CD4-positive, alpha-beta T cell treated with Interleukin-4 for 1 hour (primary cell): ENCODE measurements around the gene CLEC3A.
"Not testable (repeated sequence)": the region's sequence is repeated elsewhere in the genome, so short reads cannot be mapped to it uniquely, and the experiment has no call there.

Experiments used
- DNase-seq, 2 donors: peaks; one replicate each; pipeline ENCODE4 v3.0.0-alpha.2; 2020 to 2022

The CLEC3A gene

DNA sequence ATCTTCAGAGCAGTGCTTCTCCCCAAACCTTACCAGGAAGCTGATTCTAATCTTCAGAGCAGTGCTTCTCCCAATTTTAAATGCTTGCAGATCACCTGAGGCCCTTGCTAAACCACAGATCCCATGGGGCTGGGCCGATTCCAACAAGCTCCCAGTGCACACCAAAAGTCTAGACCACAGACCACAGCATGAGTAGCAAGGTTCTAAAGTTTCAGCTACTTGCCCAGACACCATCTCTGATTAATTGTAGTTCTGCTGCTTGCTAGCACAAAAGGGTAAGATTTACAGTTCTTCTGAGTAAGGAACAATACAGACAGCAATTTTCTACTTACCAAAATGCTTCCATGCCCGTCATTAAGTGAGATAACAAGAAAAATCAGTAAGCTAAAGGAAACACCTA, 12.2 kb downstream of the CLEC3A start:
- no peak for DNase-seq

- DNase-seq: no peak
Observed at GRCh38 chr16:78035012-78035411, 12.7 kb downstream of the CLEC3A start.

- no peak for DNase-seq
Observed at GRCh38 chr16:78040396-78040795, 18.0 kb downstream of the CLEC3A start.

- DNase-seq: no peak
Observed at GRCh38 chr16:78045865-78046581, 23.7 kb downstream of the CLEC3A start.

DNA sequence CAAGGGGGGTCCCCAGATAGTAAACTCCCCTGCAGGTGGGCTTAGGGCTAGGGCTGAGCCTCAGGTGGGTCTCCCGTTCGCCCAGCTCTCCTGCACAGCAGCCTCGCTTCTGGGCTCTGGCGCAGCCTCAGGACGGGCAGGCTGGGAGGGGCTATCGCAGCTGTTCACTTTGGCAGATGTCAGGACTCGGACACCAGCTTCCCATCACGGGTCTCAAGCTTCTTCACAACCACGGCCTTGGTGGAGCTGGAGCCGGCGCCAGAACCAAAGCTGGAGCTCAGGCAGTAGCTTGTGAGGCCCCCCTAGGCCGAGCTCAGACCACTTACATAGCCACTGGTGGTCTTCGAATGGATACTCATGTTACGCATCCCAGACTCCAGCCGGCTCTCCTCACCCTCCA, 26.0 kb downstream of the CLEC3A start:
- DNase-seq: no peak

DNA sequence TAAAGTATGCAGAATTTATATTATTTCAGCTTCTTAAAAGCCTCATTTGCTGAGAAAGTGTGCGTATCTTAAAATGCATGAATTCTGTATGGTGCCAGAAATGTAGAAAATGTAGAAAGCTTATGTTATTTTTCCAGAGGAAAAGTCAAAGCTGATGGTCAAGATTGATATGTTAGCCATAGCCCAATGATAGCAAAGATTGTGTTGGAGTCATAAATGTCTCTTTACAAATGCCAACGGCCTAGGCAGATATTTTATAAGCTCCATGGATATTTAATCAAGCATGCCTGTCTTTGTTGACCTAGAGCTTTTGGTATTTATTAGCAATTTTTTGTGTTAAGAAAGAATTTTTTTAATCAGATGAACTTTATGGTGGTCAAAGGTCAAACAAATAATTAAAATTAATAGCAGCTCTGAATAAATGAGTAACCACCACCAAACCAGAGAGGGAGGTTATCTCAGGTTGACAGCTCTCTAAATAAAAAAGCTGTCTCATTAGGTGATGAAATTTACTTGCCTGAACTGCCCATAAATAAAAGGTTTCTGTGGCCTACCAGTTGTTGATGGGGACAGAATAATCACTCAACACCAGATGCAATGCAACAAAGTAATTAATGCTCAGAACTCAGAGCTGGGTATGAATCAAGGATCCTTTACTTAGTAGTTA, 28.5 kb downstream of the CLEC3A start:
- no peak for DNase-seq

GRCh38 chr16:78057803-78058564, 35.6 kb downstream of the CLEC3A start:
- no peak for DNase-seq

GRCh38 chr16:78059806-78060205, 37.5 kb downstream of the CLEC3A start:
- DNase-seq: not testable (repeated sequence)

DNA sequence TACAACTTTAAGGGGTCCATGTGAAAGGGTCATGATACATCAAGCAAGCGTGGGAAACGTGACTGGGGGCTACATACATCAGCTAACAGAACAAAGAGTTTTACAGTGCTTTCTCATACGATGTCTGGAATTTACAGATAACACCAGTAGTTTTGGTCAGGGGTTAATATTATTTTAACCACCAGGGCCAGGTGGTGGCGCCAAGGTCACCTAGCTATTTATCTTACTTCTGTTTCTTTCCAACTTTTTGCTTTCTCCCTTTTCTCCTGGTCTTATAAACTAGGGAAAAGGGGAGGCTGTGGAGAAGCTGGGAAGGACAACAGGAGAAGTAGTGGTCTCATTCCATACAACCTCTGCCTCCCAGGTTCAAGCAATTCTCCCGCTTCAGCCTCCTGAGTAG, 37.9 kb downstream of the CLEC3A start:
- no peak for DNase-seq

- no peak for DNase-seq
Observed at GRCh38 chr16:78060809-78061208, 38.5 kb downstream of the CLEC3A start.

DNA sequence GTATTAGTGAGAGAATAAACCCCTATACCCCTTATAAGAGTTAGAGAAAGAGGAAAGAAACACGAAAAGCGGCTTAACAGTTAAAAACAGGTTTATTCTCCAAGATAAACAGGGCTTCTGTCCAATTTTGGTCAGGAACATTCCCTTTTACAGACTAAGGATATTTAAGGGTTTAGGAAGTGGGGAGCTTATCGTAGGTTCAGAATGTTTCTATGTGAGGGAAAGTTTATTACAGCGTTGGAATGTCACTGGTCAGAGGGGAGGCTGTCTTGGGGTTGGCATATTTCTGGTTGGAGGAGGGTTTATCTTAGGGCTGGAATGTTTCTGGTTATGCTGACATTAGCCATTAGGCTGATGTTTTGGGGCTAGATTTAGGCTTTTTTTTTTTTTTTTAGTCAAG, 43.0 kb downstream of the CLEC3A start:
- no peak for DNase-seq

DNA sequence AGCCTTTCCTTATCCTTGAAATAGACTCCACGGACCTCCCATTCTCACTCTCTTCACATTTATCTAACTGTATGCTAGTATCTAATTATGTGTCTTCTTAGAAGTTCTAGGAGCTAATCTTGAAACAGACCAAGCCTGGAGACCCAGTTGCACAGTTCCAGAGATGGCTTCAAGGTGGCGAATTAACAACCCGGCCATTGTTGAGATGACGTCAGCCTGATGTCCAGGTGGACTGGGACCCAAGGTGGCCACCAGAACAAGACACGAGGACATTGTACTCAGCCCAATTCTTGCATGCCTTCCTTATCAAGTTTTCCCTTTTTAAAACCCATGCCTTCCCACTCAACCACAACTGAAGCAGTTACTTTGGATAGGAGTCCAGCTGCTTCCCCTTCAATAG, 47.6 kb downstream of the CLEC3A start:
- DNase-seq: no peak

DNA sequence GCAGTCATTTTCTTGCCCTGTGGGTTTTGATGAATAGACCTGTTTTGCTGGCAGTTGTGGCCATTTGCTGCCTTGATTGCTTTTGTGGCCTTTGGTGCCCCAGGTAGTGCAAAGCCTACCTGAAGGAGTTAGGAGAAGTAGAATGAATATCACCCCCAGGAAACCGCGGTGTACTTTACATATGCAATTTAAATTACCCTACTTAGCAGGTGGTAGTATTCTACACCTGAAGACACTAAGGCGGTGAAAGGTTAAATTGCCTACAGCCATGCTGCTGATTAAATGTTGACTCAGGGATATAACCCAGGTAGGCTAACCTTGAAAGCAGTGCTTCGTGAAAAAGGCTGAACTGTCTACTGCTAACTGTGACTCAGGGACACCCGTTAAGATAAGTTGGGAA, 49.9 kb downstream of the CLEC3A start:
- no peak for DNase-seq

- no peak for DNase-seq
Observed at GRCh38 chr16:78075800-78076199, 53.5 kb downstream of the CLEC3A start.

DNA sequence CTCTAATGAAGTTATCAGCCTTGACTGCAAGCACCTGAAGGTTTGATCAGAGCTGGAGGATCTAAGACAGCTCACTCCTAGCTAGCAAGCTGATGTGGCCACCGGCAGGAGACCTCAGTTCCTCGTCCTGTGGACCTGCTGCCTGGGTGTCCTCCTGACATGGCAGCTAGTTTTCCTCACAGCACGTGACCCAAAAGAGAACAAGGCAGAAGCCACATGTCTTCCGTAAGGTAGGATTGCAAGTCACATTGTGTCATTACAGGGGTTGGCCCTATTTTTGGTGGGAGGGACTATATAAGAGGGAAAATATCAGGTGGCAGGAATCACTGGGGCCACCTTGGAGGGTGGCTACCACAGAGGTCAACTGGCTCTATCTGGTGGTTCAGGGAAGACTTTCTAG, 59.0 kb downstream of the CLEC3A start:
- DNase-seq: no peak
